Measurements from ENCODE around the gene RTN1. TPM values are rescaled to one million over a fixed set of nuclear protein-coding genes. Genes with fewer than 3 reads are reported as not detected.

The RTN1 gene
- polyA plus RNA-seq, 1 of the 3 experiments (the other 2 are of a cell fraction): 1.6 TPM

DNA sequence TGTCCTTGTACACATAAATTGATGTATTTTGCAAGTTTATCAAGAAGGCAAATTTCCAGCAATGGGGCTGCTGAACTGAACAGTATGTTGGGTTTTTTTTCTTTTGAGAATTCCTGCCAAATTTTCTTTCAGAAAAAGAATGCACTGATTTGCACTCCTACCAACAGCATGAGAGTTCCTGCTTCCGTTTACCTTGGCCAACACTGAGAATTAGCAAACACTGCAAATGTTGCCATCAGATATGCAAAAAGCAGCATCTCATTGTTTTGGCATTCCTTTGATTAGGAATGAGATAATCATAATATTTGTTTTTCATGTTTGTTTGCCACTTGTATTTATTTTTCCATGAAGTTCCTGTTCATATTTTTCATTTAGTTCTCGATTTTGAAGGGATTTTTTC is 82.4 kb downstream of the RTN1 start:
- CTCF ChIA-PET: interaction anchor here (1.0 kb wide), 1 partner anchor 18 kb away, joined by 3 read pairs; no protein-coding TSS in a partner anchor
- Histone ChIP-seq H3F3A (replicated peaks; ENCODE audit: insufficient read depth) (no peaks in the 10 kb centered on the region), H3K9ac (no peak overlapping the region), H3K9me2 (no peaks in the 10 kb centered on the region), H3K27me3 (ENCODE audit: insufficient read depth) (no peaks in the 10 kb centered on the region), H3K27ac (ENCODE audit: low read depth in 2 of 2, low read length in 1 of 2) (no peak overlapping the region), H3K4me1 (ENCODE audit: control insufficient read depth in 1 of 2, insufficient read depth in 2 of 2, low read depth in 1 of 2, low read length in 1 of 2) (no peaks in the 10 kb centered on the region), H3K9me3 (no peaks in the 10 kb centered on the region), H3K36me3 (replicated peaks in 1 of 2; ENCODE audit: control insufficient read depth in 1 of 2, insufficient read depth in 2 of 2, low read length in 1 of 2) (no peaks in the 10 kb centered on the region), H2AFZ (ENCODE audit: low read depth) (no peak overlapping the region), H3K4me3 (ENCODE audit: low read depth in 2 of 2, low read length in 1 of 2) (no peak overlapping the region), H3K4me2 (no peak overlapping the region), H3K79me2 (ENCODE audit: insufficient read depth) (no peaks in the 10 kb centered on the region), H4K20me1 (ENCODE audit: insufficient read depth) (no peaks in the 10 kb centered on the region)
- TF ChIP-seq RCOR1 (IDR thresholded peaks at IDR 0.05; ENCODE audit: low read length) (no peak), RFX5 (IDR thresholded peaks at IDR 0.05; ENCODE audit: low read length) (no peak), NFIC (IDR thresholded peaks at IDR 0.05; ENCODE audit: borderline replicate concordance) (no peak), GATA2 (CRISPR knock-in tag; IDR thresholded peaks at IDR 0.05) (no peak), JUND (IDR thresholded peaks at IDR 0.05) (no peak), FOSL2 (IDR thresholded peaks at IDR 0.05; ENCODE audit: borderline replicate concordance, low read depth) (no peak), TCF12 (IDR thresholded peaks at IDR 0.05) (no peak), SMC3 (IDR thresholded peaks at IDR 0.05; ENCODE audit: low read depth, low read length) (no peak), FOXM1 (IDR thresholded peaks at IDR 0.05; ENCODE audit: low read depth) (no peak), CHD2 (IDR thresholded peaks at IDR 0.05; ENCODE audit: low read length, partially characterized antibody) (no peak), TAF1 (IDR thresholded peaks at IDR 0.05; ENCODE audit: borderline replicate concordance, low read depth, low read length) (no peak), MEF2A (IDR thresholded peaks at IDR 0.05; ENCODE audit: borderline replicate concordance, low read depth) (no peak), FOXJ3 (CRISPR knock-in tag; IDR thresholded peaks at IDR 0.05) (no peak)
- TF ChIP-seq, protein P1, sequence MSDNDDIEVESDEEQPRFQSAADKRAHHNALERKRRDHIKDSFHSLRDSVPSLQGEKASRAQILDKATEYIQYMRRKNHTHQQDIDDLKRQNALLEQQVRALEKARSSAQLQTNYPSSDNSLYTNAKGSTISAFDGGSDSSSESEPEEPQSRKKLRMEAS (IDR thresholded peaks at IDR 0.05; ENCODE audit: low read depth): no peak
- TF ChIP-seq, protein P2, sequence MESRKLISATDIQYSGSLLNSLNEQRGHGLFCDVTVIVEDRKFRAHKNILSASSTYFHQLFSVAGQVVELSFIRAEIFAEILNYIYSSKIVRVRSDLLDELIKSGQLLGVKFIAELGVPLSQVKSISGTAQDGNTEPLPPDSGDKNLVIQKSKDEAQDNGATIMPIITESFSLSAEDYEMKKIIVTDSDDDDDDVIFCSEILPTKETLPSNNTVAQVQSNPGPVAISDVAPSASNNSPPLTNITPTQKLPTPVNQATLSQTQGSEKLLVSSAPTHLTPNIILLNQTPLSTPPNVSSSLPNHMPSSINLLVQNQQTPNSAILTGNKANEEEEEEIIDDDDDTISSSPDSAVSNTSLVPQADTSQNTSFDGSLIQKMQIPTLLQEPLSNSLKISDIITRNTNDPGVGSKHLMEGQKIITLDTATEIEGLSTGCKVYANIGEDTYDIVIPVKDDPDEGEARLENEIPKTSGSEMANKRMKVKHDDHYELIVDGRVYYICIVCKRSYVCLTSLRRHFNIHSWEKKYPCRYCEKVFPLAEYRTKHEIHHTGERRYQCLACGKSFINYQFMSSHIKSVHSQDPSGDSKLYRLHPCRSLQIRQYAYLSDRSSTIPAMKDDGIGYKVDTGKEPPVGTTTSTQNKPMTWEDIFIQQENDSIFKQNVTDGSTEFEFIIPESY (IDR thresholded peaks at IDR 0.05; ENCODE audit: borderline replicate concordance, low read depth): no peak
- TF ChIP-seq, protein P3, sequence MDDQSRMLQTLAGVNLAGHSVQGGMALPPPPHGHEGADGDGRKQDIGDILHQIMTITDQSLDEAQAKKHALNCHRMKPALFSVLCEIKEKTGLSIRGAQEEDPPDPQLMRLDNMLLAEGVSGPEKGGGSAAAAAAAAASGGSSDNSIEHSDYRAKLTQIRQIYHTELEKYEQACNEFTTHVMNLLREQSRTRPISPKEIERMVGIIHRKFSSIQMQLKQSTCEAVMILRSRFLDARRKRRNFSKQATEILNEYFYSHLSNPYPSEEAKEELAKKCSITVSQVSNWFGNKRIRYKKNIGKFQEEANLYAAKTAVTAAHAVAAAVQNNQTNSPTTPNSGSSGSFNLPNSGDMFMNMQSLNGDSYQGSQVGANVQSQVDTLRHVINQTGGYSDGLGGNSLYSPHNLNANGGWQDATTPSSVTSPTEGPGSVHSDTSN (IDR thresholded peaks at IDR 0.05): no peak
- TF ChIP-seq, protein P4, sequence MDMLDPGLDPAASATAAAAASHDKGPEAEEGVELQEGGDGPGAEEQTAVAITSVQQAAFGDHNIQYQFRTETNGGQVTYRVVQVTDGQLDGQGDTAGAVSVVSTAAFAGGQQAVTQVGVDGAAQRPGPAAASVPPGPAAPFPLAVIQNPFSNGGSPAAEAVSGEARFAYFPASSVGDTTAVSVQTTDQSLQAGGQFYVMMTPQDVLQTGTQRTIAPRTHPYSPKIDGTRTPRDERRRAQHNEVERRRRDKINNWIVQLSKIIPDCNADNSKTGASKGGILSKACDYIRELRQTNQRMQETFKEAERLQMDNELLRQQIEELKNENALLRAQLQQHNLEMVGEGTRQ (IDR thresholded peaks at IDR 0.05; ENCODE audit: borderline replicate concordance, low read depth, low read length): no peak
- DNase-seq: no peak
- POLR2A ChIA-PET: no interaction called here
- WGBS (ENCODE audit: low lambda C conversion rate): 17% methylated on average over 2 of the region's 2 CpGs
